Bronchial epithelial cell (primary cell): Measurements from ENCODE around the gene SH3PXD2B. TPM values are rescaled to one million over a fixed set of nuclear protein-coding genes. Genes with fewer than 3 reads are reported as not detected.

Experiments
- DNase-seq: peaks from one replicate; pipeline ENCODE4 v3.0.0-alpha.2; 2010; ENCODE audit warnings: low read depth
- FAIRE-seq: peaks from 2 replicates; lab custom pipeline; 2011; peaks lifted over from hg19 to GRCh38; lab: Jason Lieb, UNC
- H3K27me3 ChIP-seq: 2 replicates; pipeline ENCODE4 v1.5.1; 2011; ENCODE audit warnings: low read length; ENCODE audit not compliant: control insufficient read depth, insufficient read depth
- H3K36me3 ChIP-seq: 2 replicates; pipeline ENCODE4 v1.5.1; 2011; ENCODE audit warnings: low read length; ENCODE audit not compliant: control insufficient read depth, insufficient read depth
- H3K4me3 ChIP-seq: 2 replicates; pipeline ENCODE4 v1.5.1; 2011; ENCODE audit warnings: mild to moderate bottlenecking, low read depth, low read length, control low read depth
- CTCF ChIP-seq: IDR thresholded peaks from 2 replicates; pipeline ENCODE4 v1.5.1; 2011; ENCODE audit warnings: mild to moderate bottlenecking, moderate library complexity, low read length, control low read depth, inconsistent platforms; ENCODE audit not compliant: insufficient read depth, severe bottlenecking
- total RNA-seq: library from RNA; depleted of rRNA; stranded (reverse); fragments of >200 nt; gene quantifications from 2 replicates; pipeline ENCODE4 v1.2.1, GENCODE V29; 2014

The SH3PXD2B gene
- total RNA-seq, 1 donor from 2014 or later, result 10.0 TPM

GRCh38 chr5:172322028-172322965 is 132.0 kb downstream of the SH3PXD2B start:
- no peak for TF ChIP-seq CTCF
- FAIRE-seq (no peak), DNase-seq (peak; percentile 56)
- Histone ChIP-seq H3K36me3 (no peaks in the 10 kb centered on the region), H3K4me3 (no peak overlapping the region), H3K27me3 (no peaks in the 10 kb centered on the region)

DNA sequence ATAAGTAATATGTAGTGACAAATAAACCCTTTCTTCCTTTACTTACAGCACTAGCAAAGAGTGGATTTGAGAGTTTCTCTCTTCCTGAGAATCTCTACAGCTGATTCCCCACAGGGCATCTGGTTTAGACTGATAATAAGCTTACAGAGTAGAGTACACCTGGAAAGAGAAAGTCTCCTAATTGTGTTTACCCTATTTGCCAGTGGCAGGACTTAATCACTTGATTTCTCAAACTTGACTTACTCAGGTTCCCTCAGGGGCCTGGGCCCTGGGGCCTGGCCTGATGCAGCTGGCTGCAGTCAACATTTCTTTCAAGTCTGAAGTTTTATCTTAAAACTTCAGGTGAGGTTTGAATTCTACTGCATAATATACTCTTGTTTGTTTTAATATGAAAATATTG is 132.7 kb downstream of the SH3PXD2B start:
- H3K27me3 ChIP-seq, result no peaks in the 10 kb centered on the region
- DNase-seq (peak; percentile 40), FAIRE-seq (no peak)
- H3K36me3 ChIP-seq, result no peaks in the 10 kb centered on the region
- H3K4me3 ChIP-seq, result no peak overlapping the region
- TF ChIP-seq CTCF, result no peak

DNA sequence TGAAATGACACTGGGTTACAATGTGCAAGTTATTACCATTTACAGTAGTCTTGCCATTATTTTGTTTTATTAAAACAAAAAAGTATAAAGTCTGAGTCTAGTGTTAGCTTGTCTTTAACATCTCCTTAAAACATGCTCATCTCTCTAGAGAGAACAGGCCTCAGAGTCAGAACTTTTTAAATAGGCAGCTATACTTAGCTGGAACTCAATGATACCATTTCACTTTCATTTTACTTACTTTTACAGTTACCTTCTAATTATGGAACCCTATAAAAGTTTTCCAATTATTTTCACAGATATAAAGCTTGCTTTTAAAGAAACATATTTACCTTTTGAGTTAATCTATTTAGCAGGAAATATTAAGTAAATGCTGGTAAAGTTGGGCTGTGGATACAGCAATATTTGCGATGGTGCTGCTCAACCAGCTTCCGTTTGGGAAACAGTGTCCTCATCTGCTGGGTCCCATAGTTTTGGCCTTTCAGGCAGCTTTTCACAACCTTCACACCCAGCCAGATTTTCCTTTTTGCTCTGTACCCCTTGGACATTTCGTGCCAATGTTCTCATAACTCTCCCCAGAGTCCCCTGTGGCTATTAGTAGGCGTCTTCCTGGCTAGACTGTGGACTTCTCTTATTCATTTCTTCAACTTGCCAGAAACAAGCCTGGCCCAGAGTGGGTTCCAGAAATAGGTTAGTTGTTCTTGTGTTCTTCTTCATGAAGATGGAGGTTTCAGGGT is 134.4 kb downstream of the SH3PXD2B start:
- Histone ChIP-seq H3K27me3 (no peaks in the 10 kb centered on the region), H3K4me3 (no peak overlapping the region), H3K36me3 (no peaks in the 10 kb centered on the region)
- no peak for TF ChIP-seq CTCF
- FAIRE-seq (no peak), DNase-seq (no peak)

DNA sequence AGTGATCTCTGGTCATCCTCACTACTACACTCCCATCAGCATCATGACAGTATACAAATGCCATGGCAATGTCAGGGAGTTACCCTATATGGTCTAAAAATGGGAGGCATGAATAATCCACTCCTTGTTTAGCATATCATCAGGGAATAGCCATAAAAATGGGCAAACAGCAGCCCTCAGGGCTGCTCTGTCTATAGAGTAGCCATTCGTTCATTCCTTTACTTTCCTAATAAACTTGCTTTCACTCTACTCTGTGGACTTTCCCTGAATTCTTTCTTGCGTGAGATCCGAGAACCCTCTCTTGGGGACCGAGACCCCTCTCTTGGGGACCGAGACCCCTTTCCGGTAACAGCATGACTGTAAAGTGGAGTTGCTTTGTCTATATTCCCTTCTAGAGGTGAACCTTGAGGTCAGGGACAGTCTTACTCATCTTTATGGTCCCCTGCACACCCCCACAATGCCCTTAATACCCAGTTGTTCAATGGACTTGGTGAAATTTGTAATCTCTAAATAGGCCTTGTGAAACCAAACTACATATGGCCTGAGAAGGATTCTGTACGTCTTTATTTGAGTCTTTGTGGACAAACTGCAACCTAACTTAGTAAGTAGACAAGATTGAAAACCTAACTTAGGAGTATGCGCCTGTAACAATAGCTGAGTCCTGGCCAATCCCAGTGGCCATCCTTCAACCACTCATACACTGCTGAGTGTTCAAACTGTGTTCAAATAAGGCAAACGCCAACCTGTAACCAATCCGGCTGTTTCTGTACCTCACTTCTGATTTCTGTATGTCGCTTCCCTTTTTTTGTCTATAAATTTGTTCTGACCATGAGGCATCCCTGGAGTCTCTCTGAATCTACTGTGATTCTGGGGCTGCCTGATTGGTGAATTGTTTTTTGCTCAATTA is 138.5 kb downstream of the SH3PXD2B start:
- Histone ChIP-seq H3K4me3 (no peak overlapping the region), H3K27me3 (no peaks in the 10 kb centered on the region), H3K36me3 (no peaks in the 10 kb centered on the region)
- TF ChIP-seq CTCF, result no peak
- no peak for DNase-seq
- FAIRE-seq, result no peak

DNA sequence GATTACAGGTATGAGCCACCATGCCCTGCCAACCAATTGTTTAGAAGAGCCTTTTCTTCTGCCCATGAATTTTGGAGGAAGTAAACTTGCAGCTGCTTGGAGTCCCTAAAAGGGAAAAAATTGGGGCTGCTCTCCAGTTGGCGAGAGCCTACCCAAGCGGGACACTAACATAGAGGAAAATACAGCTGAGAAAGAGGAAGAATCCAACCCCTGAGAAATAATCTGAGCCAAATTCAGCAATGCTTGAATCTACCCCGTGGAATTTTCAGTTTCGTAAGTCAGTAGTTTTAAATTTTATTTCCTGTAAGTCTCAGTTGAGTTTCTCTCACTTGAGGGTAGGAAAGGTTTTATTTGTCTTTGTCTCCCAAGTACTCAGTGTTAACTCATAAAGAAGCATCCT is 140.4 kb downstream of the SH3PXD2B start:
- no peak for TF ChIP-seq CTCF
- FAIRE-seq (no peak), DNase-seq (no peak)
- Histone ChIP-seq H3K36me3 (no peaks in the 10 kb centered on the region), H3K27me3 (no peaks in the 10 kb centered on the region), H3K4me3 (no peak overlapping the region)
